Heart right ventricle (tissue), 16 donors: Measurements from ENCODE around the gene CCM2. TPM values are rescaled to one million over a fixed set of nuclear protein-coding genes. Genes with fewer than 3 reads are reported as not detected.

ENCODE experiments used
- ATAC-seq, 8 donors: fragments of 200-7000 bp; cut with Tn5 transposase; one replicate each; pipeline ENCODE4 v1.9.1; 2020; ENCODE audit warnings: mild to moderate bottlenecking in 8 of 8, moderate library complexity in 8 of 8, moderate number of reproducible peaks in 1 of 8
- DNase-seq, 2 donors: peaks; one replicate each; pipeline ENCODE4 v3.0.0-alpha.2; 2020
- H3K27ac ChIP-seq, 10 donors: fragments of 200-600 bp; sonication (generic) in 2 of 10; one replicate each; pipeline versions ENCODE4 v1.5.0 to v1.8.0; 2020 to 2022; ENCODE audit warnings: mild to moderate bottlenecking in 3 of 10
- H3K27me3 ChIP-seq, 7 donors: fragments of 200-600 bp; one replicate each; pipeline ENCODE4 v1.8.0; 2021 to 2022; ENCODE audit warnings: mild to moderate bottlenecking in 2 of 7
- H3K36me3 ChIP-seq, 9 donors: fragments of 200-600 bp; sonication (generic) in 1 of 9; one replicate each; pipeline versions ENCODE4 v1.5.0 to v1.8.0; 2020 to 2022; ENCODE audit warnings: mild to moderate bottlenecking in 2 of 9
- H3K4me1 ChIP-seq, 9 donors: fragments of 200-600 bp; sonication (generic) in 1 of 9; one replicate each; pipeline versions ENCODE4 v1.5.0 to v1.8.0; 2020 to 2022; ENCODE audit warnings: mild to moderate bottlenecking in 4 of 9
- H3K4me3 ChIP-seq, 10 donors: fragments of 200-600 bp; sonication (generic) in 2 of 10; one replicate each; pipeline versions ENCODE4 v1.5.0 to v1.8.0; 2020 to 2022; ENCODE audit warnings: mild to moderate bottlenecking in 7 of 10, moderate library complexity in 2 of 10
- H3K9me3 ChIP-seq, 11 donors: fragments of 200-600 bp in 10 of 11; sonication (generic) in 2 of 11; one replicate each; pipeline versions ENCODE4 v1.5.0 to v1.8.0; 2013 to 2022; ENCODE audit warnings: mild to moderate bottlenecking in 2 of 11, control low read depth in 1 of 11, moderate library complexity in 1 of 11
- CTCF ChIP-seq, 9 donors: fragments of 200-600 bp; sonication (generic) in 2 of 9; IDR thresholded peaks; one replicate each; pipeline versions ENCODE4 v1.5.0 to v1.8.0; 2021 to 2022; ENCODE audit warnings: antibody characterized with exemption in 9 of 9, mild to moderate bottlenecking in 5 of 9, moderate library complexity in 1 of 9
- WGBS, 2 donors: extraction: QIAGEN DNeasy Blood & Tissue Kit; methylation state at CpG; one replicate each; pipeline ENCODE4 v1.1.7; 2013; ENCODE audit warnings: inconsistent platforms in 1 of 2; 5-methylcytosine and 5-hydroxymethylcytosine counted together
- intact Hi-C, 10 donors: fragments of 100-400 bp; cut with DNase I; formaldehyde crosslinking; loops; one replicate each; pipeline versions ENCODE4 v1.11.1 to v1.14.2; 2022
- polyA plus RNA-seq, 2 donors: library from polyadenylated mRNA; stranded (reverse); fragments of 200-250 nt; gene quantifications; one replicate each; pipeline ENCODE4 v1.2.3, GENCODE V29; 2013
- total RNA-seq, 10 donors: library from RNA; stranded (reverse); fragmentation: NEBNext Ultra II Directional in 3 of 10; extraction: Animal tissue kit (Norgen Biotek cat#: 25700) in 3 of 10; gene quantifications; one replicate each; pipeline versions ENCODE4 v1.2.1 to v1.2.4, GENCODE V29; 2021 to 2023
- donor health status: Arrhythmogenic right ventricular cardiomyopathy.
- donor health status: ischemic (EF 13 %, LVEDD 7.1; RV severe dilation, severe dysfunction).
- donor health status: healthy with polysubstance abuse.
- donor health status: DM: no; HTN: yes; CAD: no.
- donor health status: DM: no; HTN: no; CAD: no.
- donor health status: ischemic (EF 25% LVEDD 6.9; RV normal size, moderate dysfunction).
- donor health status: ischemic (EF 25% LVEDD 5.7; RV mildly dilated, moderate dysfunction).
- donor health status: healthy.
- donor health status: DM: yes; HTN: yes; CAD: no.
- donor health status: Ischemic cardiomyopathy.
- donor health status: ischemic (EF 35%, LVEDD 5.7; RV mildly dilated, moderate dysfunction).
- donor health status: nonischemic (EF 11% LVEDD 7.7; RV severe dilation, severe dysfunction).
- donor health status: DM: yes; HTN: yes; CAD: no.
- donor health status: PGD.
- donor health status: ischemic (EF 29% LVEDD 5.4; RV normal size, mild dysfunction).
- donor health status: nonischemic (EF 23%, LVEDD 6.1; RV moderate dilation, normal function).

CCM2 gene
- total and polyA plus RNA-seq, 12 donors: 21.5 to 71.1 (median 25.7) TPM

- intact Hi-C loops: loop anchor here in 1 of 10 donors (5.0 kb wide), 1 partner anchor 154 kb away; no protein-coding TSS in a partner anchor
- WGBS, 2 donors: 81 to 85% methylated on average over 24 of the region's 24 CpGs
- Histone ChIP-seq H3K4me3 (peak within 1 kb of the TSS in 4 of 10 donors; percentile 8 to 54 (median 21)), H3K4me1 (peaks cover 0 to 72% (median 5%) of the 10 kb centered on the region in 9 donors), H3K9me3 (no peaks in the 10 kb centered on the region), H3K27me3 (no peaks in the 10 kb centered on the region), H3K36me3 (peaks cover 0 to 58% (median 8%) of the 10 kb centered on the region in 9 donors), H3K27ac (peak within 1 kb of the TSS in 4 of 10 donors; percentile 22 to 91 (median 46))
- ATAC-seq: peak in 7 of 8 donors; percentile 7 to 59 (median 49)
- TF ChIP-seq CTCF (IDR thresholded peaks at IDR 0.05): no peak
- DNase-seq: peak in 1 of 2 donors; percentile 47
Measured at GRCh38 chr7:44978511-44979366, 21.3 kb upstream of the CCM2 start, which contains the start of gene MYO1G. Gene MYO1G (minus strand): TSS chr7:44979015. CDS start chr7:44978961, 54 bp downstream.

- Histone ChIP-seq H3K9me3 (no peaks in the 10 kb centered on the region), H3K27me3 (no peaks in the 10 kb centered on the region), H3K27ac (peak overlapping the region in 4 of 10 donors; percentile 13 to 91 (median 36)), H3K4me1 (peaks cover 0 to 78% (median 5%) of the 10 kb centered on the region in 9 donors), H3K4me3 (peak overlapping the region in 1 of 10 donors; percentile 54), H3K36me3 (peaks cover 0 to 62% (median 12%) of the 10 kb centered on the region in 9 donors)
- peak in 3 of 8 donors; percentile 2 to 27 (median 14) for ATAC-seq
- TF ChIP-seq CTCF (IDR thresholded peaks at IDR 0.05): no peak
- intact Hi-C loops: loop anchor here in 2 of 10 donors (5.0 to 10.0 kb wide), 2 partner anchors 95 to 153 kb away; partner anchors contain the start of gene PURB (in 1 of the 2)
- no peak for DNase-seq
- 78 to 81% methylated on average over 8 of the region's 8 CpGs for WGBS, 2 donors
Measured at GRCh38 chr7:44979481-44980392, 20.3 kb upstream of the CCM2 start.

GRCh38 chr7:44980393-44981034, 19.5 kb upstream of the CCM2 start:
- no peak for DNase-seq

More at GRCh38 chr7:44980393-44981034, 19.5 kb upstream of the CCM2 start:
- no peak for TF ChIP-seq CTCF (IDR thresholded peaks at IDR 0.05)
- Histone ChIP-seq H3K27me3 (no peaks in the 10 kb centered on the region), H3K36me3 (peaks cover 0 to 63% (median 12%) of the 10 kb centered on the region in 9 donors), H3K27ac (peak overlapping the region in 5 of 10 donors; percentile 13 to 91 (median 34)), H3K9me3 (no peaks in the 10 kb centered on the region), H3K4me1 (peaks cover 0 to 86% (median 11%) of the 10 kb centered on the region in 9 donors), H3K4me3 (peak overlapping the region in 1 of 10 donors; percentile 8)
- ATAC-seq: peak in 5 of 8 donors; percentile 9 to 31 (median 13)
- intact Hi-C loops: loop anchor here in 1 of 10 donors (10.0 kb wide), 1 partner anchor 96 kb away; the partner anchor contains the start of gene PURB
- WGBS, 2 donors: 64 to 76% methylated on average over 8 of the region's 8 CpGs
